Measurements from ENCODE around the gene PLCG2.

DNA sequence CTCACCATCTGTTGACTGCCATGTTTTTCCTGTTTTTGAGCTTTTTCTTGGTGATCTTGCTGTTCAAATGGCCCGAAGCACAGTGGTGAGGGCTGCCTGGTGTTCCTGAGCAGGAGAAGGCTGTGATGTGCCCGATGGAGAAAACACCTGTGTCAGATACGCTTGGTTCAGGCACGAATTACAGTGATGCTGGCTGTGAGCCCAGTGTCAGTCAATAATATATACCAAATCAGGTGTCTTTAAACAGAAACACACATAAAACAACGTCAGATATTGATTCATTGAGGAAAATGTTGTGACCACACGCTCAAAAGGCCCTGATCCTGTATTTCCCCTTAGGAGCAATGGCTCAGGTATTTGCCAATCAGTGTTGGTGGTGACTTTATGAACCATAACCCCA, 120.5 kb downstream of the PLCG2 start:
- TF ChIP-seq, protein P1, sequence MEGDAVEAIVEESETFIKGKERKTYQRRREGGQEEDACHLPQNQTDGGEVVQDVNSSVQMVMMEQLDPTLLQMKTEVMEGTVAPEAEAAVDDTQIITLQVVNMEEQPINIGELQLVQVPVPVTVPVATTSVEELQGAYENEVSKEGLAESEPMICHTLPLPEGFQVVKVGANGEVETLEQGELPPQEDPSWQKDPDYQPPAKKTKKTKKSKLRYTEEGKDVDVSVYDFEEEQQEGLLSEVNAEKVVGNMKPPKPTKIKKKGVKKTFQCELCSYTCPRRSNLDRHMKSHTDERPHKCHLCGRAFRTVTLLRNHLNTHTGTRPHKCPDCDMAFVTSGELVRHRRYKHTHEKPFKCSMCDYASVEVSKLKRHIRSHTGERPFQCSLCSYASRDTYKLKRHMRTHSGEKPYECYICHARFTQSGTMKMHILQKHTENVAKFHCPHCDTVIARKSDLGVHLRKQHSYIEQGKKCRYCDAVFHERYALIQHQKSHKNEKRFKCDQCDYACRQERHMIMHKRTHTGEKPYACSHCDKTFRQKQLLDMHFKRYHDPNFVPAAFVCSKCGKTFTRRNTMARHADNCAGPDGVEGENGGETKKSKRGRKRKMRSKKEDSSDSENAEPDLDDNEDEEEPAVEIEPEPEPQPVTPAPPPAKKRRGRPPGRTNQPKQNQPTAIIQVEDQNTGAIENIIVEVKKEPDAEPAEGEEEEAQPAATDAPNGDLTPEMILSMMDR (IDR thresholded peaks at IDR 0.05; ENCODE audit: insufficient read depth, low read length, poor library complexity, severe bottlenecking): no peak
- TF ChIP-seq EZH2phosphoT487 (conservative IDR thresholded peaks at IDR 0.05; ENCODE audit: low read length): no peak
